Skeletal muscle cell (primary cell): ENCODE data around the gene ZNF140.

Source experiments
- DNase-seq: peaks from one replicate; pipeline ENCODE4 v3.0.0-alpha.2; 2010; ENCODE audit warnings: low read depth
- H3K4me3 ChIP-seq: 2 replicates; pipeline ENCODE4 v1.5.1; 2011; ENCODE audit warnings: low read depth, mild to moderate bottlenecking, control low read depth, low read length, moderate library complexity

The ZNF140 gene

GRCh38 chr12:133080368-133081158 lies at the start of gene ZNF140:
ZNF140 (plus strand) TSS chr12:133080923; CDS start chr12:133081321, 398 bp downstream.
- DNase-seq: peak; percentile 93
- H3K4me3 ChIP-seq: peak within 1 kb of the TSS; percentile 75

GRCh38 chr12:133037207-133038005 lies 43.3 kb upstream of the ZNF140 start, which contains the start of gene ZNF84:
ZNF84 (plus strand) TSS chr12:133037509; CDS start chr12:133041468, 3,959 bp downstream.
- H3K4me3 ChIP-seq: peak within 1 kb of the TSS; percentile 81
- peak; percentile 96 for DNase-seq

- DNase-seq: no peak
- H3K4me3 ChIP-seq: peak overlapping the region; percentile 81
Measured at GRCh38 chr12:133038118-133038709, 42.5 kb upstream of the ZNF140 start.

DNA sequence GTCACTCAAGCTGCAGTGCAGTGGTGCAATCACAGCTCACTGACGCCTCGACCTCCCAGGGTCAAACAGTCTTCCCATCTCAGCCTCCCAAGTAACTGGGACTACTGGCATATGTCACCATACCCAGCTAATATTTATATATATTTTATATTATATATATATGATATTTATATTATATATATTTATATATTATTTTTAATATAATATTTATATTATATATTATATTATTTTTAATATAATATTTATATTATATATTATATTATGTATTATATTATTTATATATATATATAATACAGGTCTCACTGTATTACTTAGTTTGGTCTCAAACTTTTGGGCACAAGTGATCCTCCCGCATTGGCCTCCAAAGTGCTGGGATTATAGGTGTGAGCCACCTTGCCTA lies 34.0 kb upstream of the ZNF140 start:
- DNase-seq: no peak

DNA sequence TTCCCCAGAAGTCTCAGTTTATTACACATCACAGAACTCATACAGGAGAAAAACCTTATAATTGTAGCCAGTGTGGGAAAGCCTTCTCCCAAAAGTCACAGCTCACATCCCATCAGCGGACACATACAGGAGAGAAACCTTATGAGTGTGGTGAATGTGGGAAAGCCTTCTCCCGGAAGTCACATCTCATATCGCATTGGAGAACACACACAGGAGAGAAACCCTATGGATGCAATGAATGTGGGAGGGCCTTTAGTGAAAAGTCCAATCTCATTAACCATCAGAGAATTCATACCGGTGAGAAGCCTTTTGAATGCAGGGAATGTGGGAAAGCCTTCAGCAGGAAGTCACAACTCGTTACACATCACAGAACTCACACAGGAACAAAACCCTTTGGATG lies 23.3 kb upstream of the ZNF140 start:
- no peak overlapping the region for H3K4me3 ChIP-seq
- DNase-seq: no peak

More for the DNA sequence above, 34.0 kb upstream of the ZNF140 start:
- H3K4me3 ChIP-seq: no peak overlapping the region

DNA sequence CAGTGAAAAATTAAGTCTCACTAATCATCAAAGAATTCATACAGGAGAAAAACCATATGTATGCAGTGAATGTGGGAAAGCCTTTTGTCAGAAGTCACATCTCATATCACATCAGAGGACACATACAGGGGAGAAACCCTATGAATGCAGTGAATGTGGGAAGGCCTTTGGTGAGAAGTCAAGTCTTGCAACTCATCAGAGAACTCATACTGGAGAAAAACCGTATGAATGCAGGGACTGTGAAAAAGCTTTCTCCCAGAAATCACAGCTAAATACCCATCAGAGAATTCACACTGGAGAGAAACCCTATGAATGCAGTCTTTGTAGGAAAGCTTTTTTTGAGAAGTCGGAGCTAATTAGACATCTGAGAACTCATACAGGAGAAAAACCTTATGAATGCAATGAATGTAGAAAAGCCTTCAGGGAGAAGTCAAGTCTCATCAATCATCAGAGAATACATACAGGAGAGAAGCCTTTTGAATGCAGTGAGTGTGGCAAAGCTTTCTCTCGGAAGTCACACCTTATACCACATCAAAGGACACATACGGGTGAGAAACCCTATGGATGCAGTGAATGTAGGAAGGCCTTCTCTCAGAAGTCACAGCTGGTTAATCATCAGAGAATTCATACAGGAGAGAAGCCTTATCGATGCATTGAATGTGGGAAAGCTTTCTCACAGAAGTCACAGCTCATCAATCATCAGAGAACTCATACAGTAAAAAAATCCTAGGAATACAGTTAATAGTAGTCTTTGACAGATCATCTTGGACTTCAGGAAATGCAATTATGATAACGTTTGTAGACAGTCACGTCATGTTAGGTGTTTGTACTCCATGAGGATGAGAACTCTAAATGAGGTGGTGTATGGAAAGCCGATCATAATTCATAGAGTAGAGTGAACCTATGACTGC lies 22.3 kb upstream of the ZNF140 start:
- no peak overlapping the region for H3K4me3 ChIP-seq
- DNase-seq: no peak

DNA sequence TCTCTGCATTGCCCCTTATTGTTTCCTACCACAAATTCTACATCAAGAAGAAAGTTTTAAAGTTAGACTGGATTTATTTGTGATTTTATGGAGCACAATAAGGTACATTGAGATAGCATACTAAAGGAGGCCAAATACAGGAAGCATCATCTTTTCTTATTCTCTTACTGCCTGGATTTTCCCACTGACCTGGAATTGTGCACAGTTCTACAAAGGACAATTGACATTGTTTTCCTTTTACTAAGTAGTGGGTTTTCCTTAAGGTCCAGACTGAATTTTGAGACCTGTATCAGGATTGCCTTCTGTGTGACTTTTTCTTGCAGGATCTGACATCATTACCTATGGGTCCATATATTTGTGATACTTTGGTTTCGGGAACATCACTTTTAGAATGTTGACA lies 18.8 kb upstream of the ZNF140 start:
- no peak overlapping the region for H3K4me3 ChIP-seq
- DNase-seq: no peak

DNA sequence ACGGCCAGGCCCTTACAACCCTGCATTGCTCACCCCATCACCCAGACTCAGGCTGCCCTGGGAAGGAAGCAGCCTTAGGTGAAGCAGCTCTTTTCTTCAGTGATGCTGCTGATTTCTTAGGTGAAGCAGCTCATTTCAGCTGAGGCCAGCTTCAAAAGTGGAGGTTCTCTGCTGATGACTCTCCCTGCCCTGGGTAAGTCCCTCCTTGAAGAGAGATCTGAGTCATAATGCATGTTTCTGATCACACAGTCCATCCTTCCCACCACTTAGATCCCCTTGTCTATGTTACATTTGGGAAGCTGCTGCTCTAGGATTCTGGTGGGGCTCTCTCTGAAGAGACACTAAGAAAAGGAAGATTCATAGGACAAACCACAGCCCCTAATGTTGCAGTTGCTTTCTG lies 17.2 kb upstream of the ZNF140 start:
- H3K4me3 ChIP-seq: no peak overlapping the region

DNA sequence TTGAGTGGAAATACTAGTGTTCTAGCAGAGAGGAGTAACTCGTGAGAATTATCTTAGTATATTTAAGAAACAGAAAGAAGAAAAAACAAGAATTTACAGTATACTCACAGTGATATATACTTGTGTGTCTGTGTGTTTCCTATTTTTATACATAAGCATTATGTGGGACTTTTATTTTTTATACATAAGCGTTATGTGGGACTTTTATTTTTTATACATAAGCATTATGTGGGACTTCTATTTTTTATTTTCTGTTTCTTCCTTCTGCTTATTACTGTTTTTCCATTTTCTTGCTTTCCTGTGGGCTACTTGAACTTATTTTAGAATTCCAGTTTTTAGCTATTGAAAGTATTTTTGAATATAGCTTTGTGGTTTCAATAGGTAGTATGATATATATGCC lies 6.9 kb upstream of the ZNF140 start:
- no peak for DNase-seq
- H3K4me3 ChIP-seq: no peak overlapping the region

More for the DNA sequence above, 17.2 kb upstream of the ZNF140 start:
- no peak for DNase-seq

- peak; percentile 99 for DNase-seq
- H3K4me3 ChIP-seq: peak overlapping the region; percentile 75
Measured at GRCh38 chr12:133080026-133080367, 726 bp upstream of the ZNF140 start.

- H3K4me3 ChIP-seq: peak overlapping the region; percentile 75
- no peak for DNase-seq
Measured at GRCh38 chr12:133081159-133081780, 547 bp downstream of the ZNF140 start.

DNA sequence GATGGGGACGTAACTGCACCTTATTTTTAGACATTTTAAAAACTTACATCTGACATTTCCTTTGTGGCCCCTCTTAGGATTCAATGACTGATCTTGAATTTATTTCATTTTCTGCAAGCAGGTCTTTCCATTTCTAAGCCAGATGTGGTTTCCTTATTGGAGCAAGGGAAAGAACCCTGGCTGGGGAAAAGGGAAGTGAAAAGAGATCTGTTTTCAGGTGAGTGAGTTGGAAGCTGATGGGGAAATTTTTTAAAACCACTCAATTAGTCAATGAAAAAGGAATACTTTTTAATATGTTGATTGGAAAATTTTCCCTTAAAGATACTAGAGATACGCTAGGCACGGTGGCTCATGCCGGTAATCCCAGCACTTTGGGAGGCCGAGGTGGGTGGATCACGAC lies 2.6 kb downstream of the ZNF140 start:
- H3K4me3 ChIP-seq: no peak overlapping the region
- no peak for DNase-seq

- DNase-seq: no peak
- H3K4me3 ChIP-seq: no peak overlapping the region
Measured at GRCh38 chr12:133105620-133106019, 24.9 kb downstream of the ZNF140 start.

DNA sequence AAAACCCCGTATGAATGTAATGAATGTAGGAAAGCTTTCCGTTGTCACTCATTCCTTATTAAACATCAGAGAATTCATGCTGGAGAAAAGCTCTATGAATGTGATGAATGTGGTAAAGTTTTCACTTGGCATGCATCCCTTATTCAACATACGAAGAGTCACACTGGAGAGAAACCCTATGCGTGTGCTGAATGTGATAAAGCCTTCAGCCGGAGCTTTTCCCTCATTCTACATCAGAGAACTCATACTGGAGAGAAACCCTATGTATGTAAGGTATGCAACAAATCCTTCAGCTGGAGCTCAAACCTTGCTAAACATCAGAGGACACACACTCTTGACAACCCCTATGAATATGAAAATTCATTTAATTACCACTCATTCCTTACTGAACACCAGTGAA lies 25.5 kb downstream of the ZNF140 start:
- DNase-seq: no peak
- H3K4me3 ChIP-seq: no peak overlapping the region

- no peak for DNase-seq
- H3K4me3 ChIP-seq: no peak overlapping the region
Measured at GRCh38 chr12:133107121-133107520, 26.4 kb downstream of the ZNF140 start.

- no peak overlapping the region for H3K4me3 ChIP-seq
- no peak for DNase-seq
Measured at GRCh38 chr12:133108150-133108549, 27.4 kb downstream of the ZNF140 start.

DNA sequence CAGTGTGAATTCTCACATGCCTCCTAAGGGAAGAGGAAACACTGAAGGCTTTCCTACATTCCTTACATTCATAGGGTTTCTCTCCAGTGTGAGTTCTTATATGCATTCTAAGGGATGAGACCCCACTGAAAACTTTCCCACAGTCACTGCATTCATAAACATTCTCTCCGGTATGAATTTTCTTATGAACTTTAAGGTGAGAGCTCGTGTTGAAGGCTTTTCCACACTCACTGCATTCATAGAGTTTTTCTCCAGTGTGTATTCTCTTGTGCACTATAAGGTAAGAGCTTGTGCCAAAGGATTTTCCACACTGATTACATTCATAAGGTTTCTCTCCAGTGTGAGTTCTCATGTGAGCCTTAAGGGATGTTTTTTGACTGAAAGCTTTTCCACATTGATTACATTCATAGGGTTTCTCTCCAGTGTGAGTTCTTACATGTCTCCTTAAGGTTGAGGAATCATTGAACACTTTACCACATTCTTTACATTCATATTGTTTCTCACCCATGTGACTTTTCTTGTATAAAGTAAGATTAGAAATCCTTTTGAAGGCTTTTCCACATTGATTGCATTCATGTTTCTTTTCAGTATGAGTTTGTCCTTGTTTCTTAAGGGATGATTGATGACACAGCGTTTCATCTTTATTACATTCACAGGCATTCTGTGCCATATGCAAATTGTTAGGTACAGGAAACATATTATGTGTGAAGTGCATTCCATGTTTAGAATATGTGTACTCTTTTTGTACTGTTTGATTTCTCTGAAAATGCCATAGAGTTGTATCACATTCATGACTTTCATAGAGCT lies 39.9 kb downstream of the ZNF140 start:
- no peak overlapping the region for H3K4me3 ChIP-seq
- DNase-seq: no peak

GRCh38 chr12:133124674-133125073 lies 44.0 kb downstream of the ZNF140 start:
- DNase-seq: no peak
- no peak overlapping the region for H3K4me3 ChIP-seq
